Measurements from ENCODE around the gene ZNF503.

Gene ZNF503

DNA sequence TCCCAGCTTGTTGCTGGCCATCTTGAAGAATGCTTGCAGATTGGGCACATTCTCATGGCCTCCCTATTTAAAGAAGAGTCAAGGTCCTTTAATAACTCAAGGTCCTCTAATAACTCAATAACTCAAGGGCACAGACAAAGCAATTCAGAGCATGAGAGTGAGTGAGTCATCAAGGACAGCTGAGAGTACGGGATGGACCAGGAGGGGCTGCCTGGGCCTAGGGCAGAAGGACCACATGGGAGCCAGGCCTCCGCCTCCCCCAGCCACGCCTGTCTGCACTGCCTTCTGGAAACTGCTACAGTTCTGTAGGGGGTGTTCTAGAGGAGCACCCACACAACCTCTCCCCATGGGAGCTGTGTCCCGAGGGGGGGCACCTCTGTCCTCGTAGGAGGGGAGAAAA is 48.9 kb downstream of the ZNF503 start:
- peak; percentile 61 for DNase-seq

DNA sequence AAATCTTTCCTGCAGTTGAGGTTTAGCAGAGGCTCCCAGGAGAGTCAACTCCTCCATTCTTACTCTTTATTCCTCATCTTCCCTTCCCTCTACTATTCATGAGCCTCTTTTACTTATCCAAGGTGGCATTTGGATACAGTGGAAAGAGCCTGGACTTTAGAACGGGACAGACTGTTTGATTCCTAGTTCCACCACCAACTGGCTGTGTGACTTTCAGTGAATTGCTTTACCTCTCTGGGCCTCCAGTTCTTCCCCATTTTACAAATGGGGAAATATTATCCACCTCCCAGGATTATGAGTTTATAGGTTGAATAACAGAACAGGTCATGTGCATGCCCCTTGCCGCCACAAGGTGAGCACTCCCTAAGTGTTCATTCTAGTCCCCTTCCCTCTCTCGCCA is 49.9 kb downstream of the ZNF503 start:
- no peak for DNase-seq

DNA sequence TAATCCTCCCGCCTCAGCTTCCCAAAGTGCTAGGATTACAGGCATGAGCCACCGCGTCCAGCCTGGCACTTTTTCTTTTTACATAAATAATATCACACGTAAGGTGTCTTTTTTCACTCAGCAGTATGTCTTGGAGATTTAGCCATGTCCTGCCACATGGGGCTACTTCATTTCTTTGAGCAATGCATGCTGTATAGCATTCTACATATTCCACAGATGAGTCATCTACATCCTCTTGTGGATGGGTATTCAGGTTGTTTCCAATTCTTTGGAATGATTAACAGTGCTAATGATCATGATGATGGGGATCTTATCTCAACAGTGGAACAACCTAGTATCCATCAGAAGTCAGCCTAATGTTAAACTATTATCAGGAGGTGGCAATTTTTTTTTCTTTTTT is 50.8 kb downstream of the ZNF503 start:
- peak; percentile 77 for DNase-seq
